CD14-positive monocyte (primary cell): Measurements from ENCODE around the gene MLC1. TPM values are rescaled to one million over a fixed set of nuclear protein-coding genes. Genes with fewer than 3 reads are reported as not detected.

Experiments
- DNase-seq, 3 donors: peaks; one replicate each; pipeline ENCODE4 v3.0.0-alpha.2; 2011 to 2022
- H2AFZ ChIP-seq: 2 replicates; pipeline ENCODE4 v1.6.0; 2012; ENCODE audit warnings: mild to moderate bottlenecking, low read depth, low read length, inconsistent platforms; ENCODE audit not compliant: insufficient read depth, poor library complexity, severe bottlenecking
- H3K27ac ChIP-seq, 2 donors: 1 replicate in 1 of 2; 2 replicates in 1 of 2; pipeline ENCODE4 v1.5.1; 2012 to 2013; ENCODE audit warnings: low read length in 2 of 2, control low read depth in 1 of 2, inconsistent platforms in 1 of 2, low read depth in 1 of 2, mild to moderate bottlenecking in 1 of 2
- H3K27me3 ChIP-seq, 2 donors: one replicate each; pipeline versions ENCODE4 v1.6.0 to v1.6.1; 2011 to 2013; ENCODE audit warnings: low read length in 2 of 2; ENCODE audit not compliant: control insufficient read depth in 2 of 2, insufficient read depth in 2 of 2
- H3K36me3 ChIP-seq, 2 donors: replicated peaks in 1 of 2; 1 replicate in 1 of 2; 2 replicates in 1 of 2; pipeline versions ENCODE4 v1.5.1 to v1.6.1; 2012 to 2013; ENCODE audit warnings: low read length in 2 of 2, control low read depth in 1 of 2, inconsistent platforms in 1 of 2, mild to moderate bottlenecking in 1 of 2; ENCODE audit not compliant: insufficient read depth in 2 of 2, control insufficient read depth in 1 of 2
- H3K4me1 ChIP-seq, 2 donors: 1 replicate in 1 of 2; 2 replicates in 1 of 2; pipeline versions ENCODE4 v1.5.1 to v1.6.1; 2012 to 2013; ENCODE audit warnings: low read length in 2 of 2, control low read depth in 1 of 2, inconsistent platforms in 1 of 2, mild to moderate bottlenecking in 1 of 2, moderate library complexity in 1 of 2; ENCODE audit not compliant: insufficient read depth in 2 of 2, control insufficient read depth in 1 of 2
- H3K4me2 ChIP-seq: replicated peaks from 2 replicates; pipeline ENCODE3; 2012; ENCODE audit warnings: low read length, moderate library complexity, mild to moderate bottlenecking; ENCODE audit not compliant: poor library complexity, severe bottlenecking; ENCODE audit errors: extremely low read depth
- H3K4me3 ChIP-seq, 3 experiments: fragments of 200-600 bp in 1 of 3; sonication (generic) in 1 of 3; replicated peaks in 1 of 3; 1 replicate in 2 of 3; 2 replicates in 1 of 3; pipeline ENCODE4 v1.5.1; 2011 to 2013; ENCODE audit warnings: low read length in 3 of 3, mild to moderate bottlenecking in 3 of 3, control low read depth in 2 of 3, low read depth in 2 of 3, inconsistent platforms in 1 of 3, moderate library complexity in 1 of 3
- H3K79me2 ChIP-seq: 2 replicates; pipeline ENCODE4 v1.6.0; 2012; ENCODE audit warnings: mild to moderate bottlenecking, control low read depth, inconsistent platforms, low read length, moderate library complexity; ENCODE audit not compliant: insufficient read depth
- H3K9ac ChIP-seq: 2 replicates; pipeline ENCODE4 v1.6.0; 2017; ENCODE audit warnings: low read length, mild to moderate bottlenecking; ENCODE audit not compliant: insufficient read depth, poor library complexity, severe bottlenecking
- H3K9me3 ChIP-seq, 2 donors: replicated peaks in 1 of 2; 1 replicate in 1 of 2; 2 replicates in 1 of 2; pipeline versions ENCODE4 v1.5.1 to v1.6.1; 2012 to 2013; ENCODE audit warnings: low read length in 2 of 2, control low read depth in 1 of 2; ENCODE audit not compliant: control insufficient read depth in 1 of 2, insufficient read depth in 1 of 2
- H4K20me1 ChIP-seq: 2 replicates; pipeline ENCODE4 v1.6.0; 2012; ENCODE audit warnings: mild to moderate bottlenecking, low read length, control low read depth, moderate library complexity; ENCODE audit not compliant: insufficient read depth
- H3K27ac Mint-ChIP-seq, 7 donors: one replicate each; pipeline ENCODE4 v1.8.0; 2020; ENCODE audit warnings: mild to moderate bottlenecking in 7 of 7, mixed read lengths in 7 of 7, moderate library complexity in 6 of 7, inconsistent platforms in 2 of 7
- H3K27me3 Mint-ChIP-seq, 3 donors: one replicate each; pipeline ENCODE4 v1.8.0; 2021 to 2022; ENCODE audit warnings: low read depth in 3 of 3, mild to moderate bottlenecking in 3 of 3, mixed read lengths in 3 of 3, moderate library complexity in 3 of 3, inconsistent platforms in 1 of 3
- H3K36me3 Mint-ChIP-seq, 2 donors: one replicate each; pipeline ENCODE4 v1.8.0; 2020; ENCODE audit warnings: mixed read lengths in 2 of 2, inconsistent platforms in 1 of 2, mild to moderate bottlenecking in 1 of 2
- H3K4me1 Mint-ChIP-seq: one replicate; pipeline ENCODE4 v1.8.0; 2020; ENCODE audit warnings: mild to moderate bottlenecking, mixed read lengths
- H3K4me3 Mint-ChIP-seq, 2 donors: one replicate each; pipeline ENCODE4 v1.8.0; 2020; ENCODE audit warnings: mild to moderate bottlenecking in 2 of 2, mixed read lengths in 2 of 2, moderate library complexity in 1 of 2
- H3K9me3 Mint-ChIP-seq, 7 donors: one replicate each; pipeline ENCODE4 v1.8.0; 2020 to 2022; ENCODE audit warnings: mixed read lengths in 7 of 7, mild to moderate bottlenecking in 6 of 7, moderate library complexity in 6 of 7, inconsistent platforms in 2 of 7
- CTCF ChIP-seq: fragments of 200-600 bp; IDR thresholded peaks from one replicate; pipeline ENCODE4 v1.8.0; 2022; ENCODE audit warnings: antibody characterized with exemption, mild to moderate bottlenecking
- WGBS: methylation state at CpG from one replicate; pipeline ENCODE4 v1.1.5; 2013; ENCODE audit warnings: missing lambda C conversion rate; ENCODE audit not compliant: insufficient coverage; 5-methylcytosine and 5-hydroxymethylcytosine counted together
- intact Hi-C, 2 donors: fragments of 100-400 bp; cut with micrococcal nuclease; formaldehyde crosslinking; loops; one replicate each; pipeline versions ENCODE4 v1.15.0 to v1.15.1; 2023
- polyA plus RNA-seq, 3 donors: library from polyadenylated mRNA; depleted of rRNA in 1 of 3; unstranded in 2 of 3; stranded (reverse) in 1 of 3; fragments of 300-500 nt in 2 of 3; fragments of >200 nt in 1 of 3; fragmentation: Illumina TruSeq in 2 of 3; gene quantifications; 1 replicate in 2 of 3; 2 replicates in 1 of 3; pipeline ENCODE4 v1.2.3, GENCODE V29; 2012 to 2021

The MLC1 gene
- polyA plus RNA-seq, 3 donors = 1.6 to 3.6 (median 1.8) TPM

DNA sequence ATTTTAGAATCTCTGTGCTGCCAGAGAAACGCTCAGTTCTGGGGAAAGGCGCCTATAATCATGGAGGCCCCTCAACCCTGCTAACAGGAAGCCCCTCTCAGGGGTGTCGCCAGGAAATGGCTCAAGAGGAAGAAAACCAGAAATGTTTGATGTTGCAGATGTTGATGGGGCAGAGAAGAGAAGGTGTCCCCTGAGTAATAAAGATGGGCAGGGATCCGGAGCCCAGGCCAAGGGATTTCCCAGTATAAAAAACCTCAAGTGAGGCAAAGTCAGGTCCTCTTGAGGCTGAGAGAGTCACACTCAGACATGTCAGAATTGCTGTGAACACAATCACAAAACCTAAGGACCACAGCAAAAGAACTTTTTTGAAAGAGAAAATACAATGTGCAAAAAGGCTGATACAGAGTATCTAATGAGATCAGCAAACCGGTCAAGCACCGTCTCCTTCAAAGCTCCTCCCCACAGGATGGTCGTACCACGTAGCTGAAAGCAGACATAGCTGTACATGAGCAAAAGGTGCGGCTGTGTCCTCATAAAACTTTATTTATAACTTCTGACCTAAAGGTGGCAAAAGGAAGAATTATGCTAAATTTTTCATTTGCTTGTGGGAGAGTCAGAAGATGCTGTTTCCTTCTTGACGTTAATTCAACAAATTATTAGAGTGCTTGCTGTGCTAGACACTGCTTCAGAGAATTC, 16.8 kb upstream of the MLC1 start:
- intact Hi-C loops = no loop called here
- TF ChIP-seq CTCF = no peak
- Histone ChIP-seq H2AFZ (no peak overlapping the region), H3K4me1 (peaks cover 6 to 7% of the 10 kb centered on the region in 2 donors), H3K27ac (no peak overlapping the region), H3K36me3 (no peaks in the 10 kb centered on the region), H3K9ac (no peak overlapping the region), H4K20me1 (no peaks in the 10 kb centered on the region), H3K4me3 (no peak overlapping the region), H3K9me3 (no peaks in the 10 kb centered on the region), H3K4me2 (no peak overlapping the region), H3K27me3 (no peaks in the 10 kb centered on the region), H3K79me2 (no peaks in the 10 kb centered on the region)
- Mint-ChIP-seq H3K9me3 (no peaks in the 10 kb centered on the region), H3K27ac (no peak overlapping the region), H3K36me3 (no peaks in the 10 kb centered on the region), H3K4me1 (peaks cover 17% of the 10 kb centered on the region), H3K4me3 (no peak overlapping the region), H3K27me3 (peaks cover 2 to 5% (median 3%) of the 10 kb centered on the region in 3 donors)
- DNase-seq = no peak
- WGBS = 59% methylated on average over 4 of the region's 10 CpGs

DNA sequence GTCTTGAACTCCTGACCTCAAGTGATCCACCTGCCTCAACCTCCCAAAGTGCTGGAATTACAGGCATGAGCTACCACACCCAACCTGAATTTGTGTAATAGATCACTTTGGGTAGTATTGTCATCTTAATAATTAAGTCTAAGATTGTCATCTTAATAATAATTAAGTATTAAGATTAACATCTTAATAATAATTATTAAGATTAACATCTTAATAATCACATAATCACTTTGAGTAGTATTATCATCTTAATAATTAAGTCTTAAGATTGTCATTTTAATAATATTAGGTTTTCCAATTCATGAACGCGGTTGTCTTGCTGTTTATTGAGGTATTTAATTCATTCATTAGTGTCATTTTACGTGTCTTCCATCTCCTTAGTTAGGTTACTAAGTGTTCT, 12.8 kb upstream of the MLC1 start:
- intact Hi-C loops = no loop called here
- no peaks in the 10 kb centered on the region for H3K27me3 ChIP-seq
- no peak overlapping the region for H3K4me3 ChIP-seq
- H3K4me3 Mint-ChIP-seq = no peak overlapping the region
- H3K36me3 ChIP-seq = no peaks in the 10 kb centered on the region
- H3K27me3 Mint-ChIP-seq = peaks cover 2 to 5% (median 3%) of the 10 kb centered on the region in 3 donors
- H3K4me1 ChIP-seq = no peaks in the 10 kb centered on the region
- no peaks in the 10 kb centered on the region for H3K9me3 ChIP-seq
- no peak overlapping the region for H3K9ac ChIP-seq
- H2AFZ ChIP-seq = no peak overlapping the region
- H3K36me3 Mint-ChIP-seq = no peaks in the 10 kb centered on the region
- no peaks in the 10 kb centered on the region for H3K79me2 ChIP-seq
- no peak overlapping the region for H3K27ac ChIP-seq
- H3K4me1 Mint-ChIP-seq = peaks cover 6% of the 10 kb centered on the region
- peaks cover 0 to under 1% (median 0%) of the 10 kb centered on the region in 7 donors for H3K9me3 Mint-ChIP-seq
- DNase-seq = no peak
- no peak overlapping the region for H3K27ac Mint-ChIP-seq
- no peaks in the 10 kb centered on the region for H4K20me1 ChIP-seq
- TF ChIP-seq CTCF = no peak
- no CpG with 5 or more reads among the region's 3 CpGs for WGBS
- no peak overlapping the region for H3K4me2 ChIP-seq
